ENCODE results near the gene NHLH1.
A peak's percentile ranks its signal among the peaks of the same experiment; 100 is the strongest.
"Not testable (repeated sequence)": the region's sequence is repeated elsewhere in the genome, so short reads cannot be mapped to it uniquely, and the experiment has no call there.

NHLH1 gene

DNA sequence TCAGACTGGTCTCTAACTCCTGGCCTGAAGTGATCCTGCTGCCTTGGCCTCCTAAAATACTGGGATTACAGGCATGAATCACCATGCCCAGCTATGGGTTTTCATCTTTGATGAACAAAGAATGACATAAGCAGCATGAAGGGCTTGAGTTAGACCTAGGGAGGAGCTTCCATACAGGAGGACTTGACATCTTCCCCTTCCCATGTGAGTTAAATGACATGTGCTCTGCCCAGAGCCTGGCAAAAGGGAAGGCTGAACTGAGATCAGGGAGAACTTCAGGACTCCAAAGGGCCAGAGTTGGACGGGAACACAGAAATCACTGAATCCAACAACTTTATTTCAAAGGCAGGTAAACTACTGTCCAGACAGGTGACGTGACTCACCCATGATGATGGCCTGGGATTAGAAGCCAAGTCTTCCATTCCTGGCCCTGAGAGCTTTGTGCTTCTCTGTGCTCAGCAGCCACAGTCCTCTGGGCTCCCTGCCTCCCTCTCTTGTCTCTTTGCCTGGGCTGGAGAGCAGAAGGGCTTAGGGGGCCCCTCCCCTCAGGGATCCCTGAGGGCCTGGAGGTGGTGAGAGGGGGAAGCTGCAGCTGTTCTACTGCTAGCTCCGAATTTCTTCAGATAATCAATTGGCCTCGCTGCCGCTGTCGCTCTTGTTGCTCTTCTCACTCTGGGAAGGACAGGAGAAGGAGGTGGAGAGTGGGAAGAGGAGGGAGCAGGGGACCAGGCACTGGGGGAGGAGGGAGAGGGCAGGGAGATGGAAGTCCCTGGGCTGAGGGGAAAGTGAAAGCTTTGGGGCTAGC is 7.6 kb downstream of the NHLH1 start:
- DNase-seq (ENCODE audit: low spot score) (no peak), ATAC-seq (ENCODE audit: low read depth) (no peak)

DNA sequence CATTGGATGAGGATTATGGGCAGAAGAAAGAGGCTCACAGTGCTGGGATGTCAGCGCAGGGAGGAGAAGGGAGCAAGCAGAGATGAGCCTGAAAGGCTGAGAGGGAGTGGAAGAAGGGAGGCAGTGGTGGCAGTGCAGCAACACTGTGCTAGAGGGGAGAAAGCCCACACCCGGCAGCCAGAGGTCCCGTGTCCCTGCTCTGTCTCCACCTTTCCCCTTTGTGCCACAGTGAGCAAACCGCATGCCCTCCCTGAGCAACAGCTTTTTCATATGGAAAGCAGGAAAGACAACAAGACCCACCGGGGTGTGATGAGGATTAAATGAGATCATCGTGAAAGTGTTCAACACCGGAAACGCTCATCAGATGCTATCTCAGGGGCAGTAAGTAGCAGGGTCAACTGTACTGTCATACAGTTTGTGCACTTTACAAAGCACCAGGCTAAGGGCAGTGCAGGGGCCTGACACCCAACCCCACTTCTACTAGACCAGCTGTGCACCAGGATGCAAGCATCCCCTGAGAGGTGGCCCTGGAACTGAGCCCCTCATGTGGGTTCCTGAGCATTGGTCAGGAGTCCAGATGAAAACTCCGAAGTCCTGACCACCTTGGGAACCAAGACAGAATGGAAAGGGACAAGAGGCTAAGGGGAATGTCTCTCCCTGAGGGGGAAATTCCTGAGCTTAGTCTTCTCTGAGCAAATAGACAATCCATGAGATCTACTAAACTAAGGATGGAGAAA is 9.1 kb downstream of the NHLH1 start:
- H3K27ac ChIP-seq (ENCODE audit: poor library complexity, severe bottlenecking), result no peak overlapping the region
- no peaks in the 10 kb centered on the region for H3K9me3 ChIP-seq (ENCODE audit: severe bottlenecking)
- H3K27me3 ChIP-seq (ENCODE audit: insufficient read depth, poor library complexity, severe bottlenecking), result no peaks in the 10 kb centered on the region
- H3K36me3 ChIP-seq (ENCODE audit: low read depth), result no peaks in the 10 kb centered on the region
- no peak overlapping the region for H3K4me3 ChIP-seq (ENCODE audit: severe bottlenecking)
- DNase-seq (ENCODE audit: low spot score) (no peak), ATAC-seq (ENCODE audit: low read depth) (peak; percentile 7; the same call in 1 of the 3 replicates)
- TF ChIP-seq, protein P1, sequence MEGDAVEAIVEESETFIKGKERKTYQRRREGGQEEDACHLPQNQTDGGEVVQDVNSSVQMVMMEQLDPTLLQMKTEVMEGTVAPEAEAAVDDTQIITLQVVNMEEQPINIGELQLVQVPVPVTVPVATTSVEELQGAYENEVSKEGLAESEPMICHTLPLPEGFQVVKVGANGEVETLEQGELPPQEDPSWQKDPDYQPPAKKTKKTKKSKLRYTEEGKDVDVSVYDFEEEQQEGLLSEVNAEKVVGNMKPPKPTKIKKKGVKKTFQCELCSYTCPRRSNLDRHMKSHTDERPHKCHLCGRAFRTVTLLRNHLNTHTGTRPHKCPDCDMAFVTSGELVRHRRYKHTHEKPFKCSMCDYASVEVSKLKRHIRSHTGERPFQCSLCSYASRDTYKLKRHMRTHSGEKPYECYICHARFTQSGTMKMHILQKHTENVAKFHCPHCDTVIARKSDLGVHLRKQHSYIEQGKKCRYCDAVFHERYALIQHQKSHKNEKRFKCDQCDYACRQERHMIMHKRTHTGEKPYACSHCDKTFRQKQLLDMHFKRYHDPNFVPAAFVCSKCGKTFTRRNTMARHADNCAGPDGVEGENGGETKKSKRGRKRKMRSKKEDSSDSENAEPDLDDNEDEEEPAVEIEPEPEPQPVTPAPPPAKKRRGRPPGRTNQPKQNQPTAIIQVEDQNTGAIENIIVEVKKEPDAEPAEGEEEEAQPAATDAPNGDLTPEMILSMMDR (IDR thresholded peaks at IDR 0.05; ENCODE audit: poor library complexity, severe bottlenecking), result no peak
- H3K4me1 ChIP-seq (ENCODE audit: insufficient read depth, poor library complexity, severe bottlenecking), result peaks cover 9% of the 10 kb centered on the region

More for the DNA sequence above, 7.6 kb downstream of the NHLH1 start:
- no peak overlapping the region for H3K4me3 ChIP-seq (ENCODE audit: severe bottlenecking)
- peaks cover 9% of the 10 kb centered on the region for H3K4me1 ChIP-seq (ENCODE audit: insufficient read depth, poor library complexity, severe bottlenecking)
- TF ChIP-seq, protein P1 (IDR thresholded peaks at IDR 0.05; ENCODE audit: poor library complexity, severe bottlenecking), result no peak
- no peak overlapping the region for H3K27ac ChIP-seq (ENCODE audit: poor library complexity, severe bottlenecking)
- no peaks in the 10 kb centered on the region for H3K9me3 ChIP-seq (ENCODE audit: severe bottlenecking)
- no peaks in the 10 kb centered on the region for H3K27me3 ChIP-seq (ENCODE audit: insufficient read depth, poor library complexity, severe bottlenecking)
- no peaks in the 10 kb centered on the region for H3K36me3 ChIP-seq (ENCODE audit: low read depth)

DNA sequence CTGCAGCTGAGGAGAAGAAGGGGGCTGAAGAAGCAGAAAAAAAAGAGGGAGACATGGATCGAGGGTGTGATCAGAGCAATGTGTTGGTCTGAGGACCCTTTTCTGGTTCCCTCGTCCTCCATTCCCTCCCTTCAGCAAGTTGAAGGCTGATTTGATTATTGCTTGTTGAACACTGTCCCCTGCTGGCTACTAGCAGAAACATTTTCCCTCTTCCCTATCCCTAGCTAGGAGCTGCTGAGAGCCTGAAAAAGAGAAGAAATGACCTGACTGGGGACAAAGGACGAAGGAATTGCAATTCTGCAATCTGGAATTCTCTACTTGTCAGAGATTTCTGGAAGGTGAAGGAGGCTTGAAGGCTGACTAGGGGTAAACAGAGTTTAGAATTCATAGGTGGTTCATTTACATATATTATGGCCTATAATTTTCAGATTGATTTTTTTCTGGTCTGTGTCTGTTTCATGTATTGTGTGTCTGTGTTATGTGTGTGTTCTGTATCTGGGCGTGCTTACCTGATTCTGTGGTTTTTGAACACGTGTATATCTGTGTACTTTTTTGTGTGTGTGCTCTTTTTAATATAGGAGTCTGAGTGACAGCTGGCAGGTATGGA is 9.8 kb downstream of the NHLH1 start:
- DNase-seq (ENCODE audit: low spot score), result no peak
- Histone ChIP-seq H3K9me3 (ENCODE audit: severe bottlenecking) (no peaks in the 10 kb centered on the region), H3K4me3 (ENCODE audit: severe bottlenecking) (no peak overlapping the region), H3K4me1 (ENCODE audit: insufficient read depth, poor library complexity, severe bottlenecking) (peaks cover 9% of the 10 kb centered on the region), H3K27me3 (ENCODE audit: insufficient read depth, poor library complexity, severe bottlenecking) (no peaks in the 10 kb centered on the region), H3K27ac (ENCODE audit: poor library complexity, severe bottlenecking) (no peak overlapping the region), H3K36me3 (ENCODE audit: low read depth) (no peaks in the 10 kb centered on the region)
- peak; percentile 48; the same call in 2 of the 3 replicates for ATAC-seq (ENCODE audit: low read depth)
- TF ChIP-seq, protein P1 (IDR thresholded peaks at IDR 0.05; ENCODE audit: poor library complexity, severe bottlenecking), result peak; percentile 81

DNA sequence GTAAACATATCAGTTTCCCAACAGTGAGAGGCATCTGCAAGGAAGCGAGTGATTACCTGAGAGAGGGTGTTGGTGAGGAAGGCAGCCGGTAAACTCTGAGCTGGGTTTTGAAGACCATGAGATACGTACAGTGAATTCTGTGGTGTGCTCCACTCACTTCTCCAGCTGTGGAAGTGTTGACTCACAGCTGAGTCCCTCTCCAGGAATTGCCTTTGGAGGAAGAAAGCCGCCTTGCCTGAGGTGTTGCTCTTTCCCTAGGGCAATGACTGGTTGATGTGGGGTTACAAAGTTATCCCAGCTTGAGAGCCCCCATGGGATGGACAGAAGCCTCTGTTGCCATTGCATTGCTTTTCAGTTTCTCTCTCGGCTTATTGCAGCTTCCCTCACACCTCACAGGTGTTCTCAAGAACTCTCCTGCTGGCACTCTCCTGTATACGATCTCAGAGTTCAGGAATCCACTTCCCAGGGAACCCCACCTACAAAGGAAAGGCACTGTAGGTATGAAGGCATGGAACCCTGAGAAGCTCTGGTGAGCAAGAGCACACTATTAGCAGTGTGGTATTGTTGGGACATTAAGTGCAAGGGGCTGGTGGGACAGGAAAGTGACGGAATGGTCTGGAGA is 10.8 kb downstream of the NHLH1 start:
- DNase-seq (ENCODE audit: low spot score) (no peak), ATAC-seq (ENCODE audit: low read depth) (peak; percentile 68)
- Histone ChIP-seq H3K27me3 (ENCODE audit: insufficient read depth, poor library complexity, severe bottlenecking) (no peaks in the 10 kb centered on the region), H3K4me3 (ENCODE audit: severe bottlenecking) (no peak overlapping the region), H3K4me1 (ENCODE audit: insufficient read depth, poor library complexity, severe bottlenecking) (peaks cover 9% of the 10 kb centered on the region), H3K27ac (ENCODE audit: poor library complexity, severe bottlenecking) (no peak overlapping the region), H3K36me3 (ENCODE audit: low read depth) (no peaks in the 10 kb centered on the region), H3K9me3 (ENCODE audit: severe bottlenecking) (no peaks in the 10 kb centered on the region)
- TF ChIP-seq, protein P1 (IDR thresholded peaks at IDR 0.05; ENCODE audit: poor library complexity, severe bottlenecking), result no peak

DNA sequence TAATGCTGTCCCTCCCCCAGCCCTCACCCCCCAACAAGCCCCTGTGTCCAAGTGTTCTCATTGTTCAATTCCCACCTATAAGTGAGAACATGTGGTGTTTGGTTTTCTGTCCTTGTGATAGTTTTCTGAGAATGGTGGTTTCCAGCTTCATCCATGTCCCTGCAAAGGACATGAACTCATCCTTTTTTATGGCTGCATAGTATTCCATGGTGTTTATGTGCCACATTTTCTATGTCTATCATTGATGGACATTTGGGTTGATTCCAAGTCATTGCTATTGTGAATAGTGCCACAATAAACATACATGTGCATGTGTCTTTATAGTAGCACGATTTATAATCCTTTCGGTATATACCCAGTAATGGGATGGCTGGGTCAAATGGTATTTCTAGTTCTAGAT is 17.9 kb downstream of the NHLH1 start:
- DNase-seq (ENCODE audit: low spot score); H3K27ac ChIP-seq (ENCODE audit: poor library complexity, severe bottlenecking); H3K9me3 ChIP-seq (ENCODE audit: severe bottlenecking); H3K27me3 ChIP-seq (ENCODE audit: insufficient read depth, poor library complexity, severe bottlenecking); H3K36me3 ChIP-seq (ENCODE audit: low read depth); H3K4me1 ChIP-seq (ENCODE audit: insufficient read depth, poor library complexity, severe bottlenecking); ATAC-seq (ENCODE audit: low read depth); H3K4me3 ChIP-seq (ENCODE audit: severe bottlenecking): not testable (repeated sequence)

DNA sequence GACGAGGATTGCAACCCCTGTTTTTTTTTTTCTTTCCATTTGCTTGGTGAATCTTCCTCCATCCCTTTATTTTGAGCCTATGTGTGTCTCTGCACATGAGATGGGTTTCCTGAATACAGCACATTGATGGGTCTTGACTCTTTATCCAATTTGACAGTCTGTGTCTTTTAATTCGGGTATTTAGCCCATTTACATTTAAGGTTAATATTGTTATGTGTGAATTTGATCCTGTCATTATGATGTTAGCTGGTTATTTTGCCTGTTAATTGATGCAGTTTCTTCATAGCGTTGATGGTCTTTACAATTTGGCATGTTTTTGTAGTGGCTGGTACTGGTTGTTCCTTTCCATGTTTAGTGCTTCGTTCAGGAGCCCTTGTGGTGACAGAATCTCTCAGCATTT is 21.5 kb downstream of the NHLH1 start:
- DNase-seq (ENCODE audit: low spot score); H3K9me3 ChIP-seq (ENCODE audit: severe bottlenecking); H3K27me3 ChIP-seq (ENCODE audit: insufficient read depth, poor library complexity, severe bottlenecking); H3K36me3 ChIP-seq (ENCODE audit: low read depth); H3K27ac ChIP-seq (ENCODE audit: poor library complexity, severe bottlenecking); H3K4me3 ChIP-seq (ENCODE audit: severe bottlenecking); H3K4me1 ChIP-seq (ENCODE audit: insufficient read depth, poor library complexity, severe bottlenecking); ATAC-seq (ENCODE audit: low read depth): not testable (repeated sequence)
